Endothelial cell of umbilical vein (primary cell): ENCODE data around the gene ATP12A. TPM values are rescaled to one million over a fixed set of nuclear protein-coding genes. Genes with fewer than 3 reads are reported as not detected.

Experiments
- BruUV-seq: library from RNA; stranded (reverse); fragments of 400-500 nt; replicated peaks from 2 replicates; lab custom pipeline; 2021; lab: Mats Ljungman, UMichigan
- CTCF ChIA-PET: fragments of 300-600, 350-600 bp; sonication (Branson Sonifier 250); formaldehyde crosslinking; loops from one replicate; lab custom pipeline; 2021; ENCODE audit warnings: antibody characterized with exemption, inconsistent platforms; lab: Charles Lee
- POLR2A ChIA-PET: fragments of 300-600, 350-600 bp; sonication (Branson Sonifier 250); formaldehyde crosslinking; loops from one replicate; lab custom pipeline; 2021; ENCODE audit warnings: antibody characterized with exemption, inconsistent platforms; lab: Charles Lee
- DNase-seq: peaks from one replicate; pipeline ENCODE4 v3.0.0-alpha.2; 2011; ENCODE audit warnings: low read depth, low spot score
- FAIRE-seq: peaks from 2 replicates; lab custom pipeline; 2011; peaks lifted over from hg19 to GRCh38; lab: Jason Lieb, UNC
- H2AFZ ChIP-seq: 2 replicates; pipeline ENCODE4 v1.6.0; 2012; ENCODE audit warnings: low read depth, low read length, control low read depth, inconsistent platforms
- H3K27ac ChIP-seq: 2 replicates; pipeline ENCODE4 v1.5.1; 2011; ENCODE audit warnings: low read depth, mild to moderate bottlenecking, control low read depth, low read length, moderate library complexity; ENCODE audit not compliant: insufficient read depth
- H3K27me3 ChIP-seq, 2 experiments: 2 replicates each; pipeline versions ENCODE4 v1.6.0 to v1.6.1; 2011; ENCODE audit warnings: low read length in 2 of 2, mixed read lengths in 1 of 2; ENCODE audit not compliant: control insufficient read depth in 2 of 2, insufficient read depth in 2 of 2
- H3K36me3 ChIP-seq, 2 experiments: 2 replicates in 1 of 2; 3 replicates in 1 of 2; pipeline ENCODE4 v1.5.1; 2011; ENCODE audit warnings: low read length in 2 of 2, mild to moderate bottlenecking in 1 of 2, moderate library complexity in 1 of 2; ENCODE audit not compliant: control insufficient read depth in 2 of 2, insufficient read depth in 2 of 2; ENCODE audit errors: extremely low read depth in 1 of 2
- H3K4me1 ChIP-seq: 3 replicates; pipeline ENCODE4 v1.5.1; 2011; ENCODE audit warnings: mild to moderate bottlenecking, low read length; ENCODE audit not compliant: control insufficient read depth, insufficient read depth; ENCODE audit errors: extremely low read depth
- H3K4me2 ChIP-seq: 2 replicates; pipeline ENCODE4 v1.6.1; 2011; ENCODE audit warnings: low read length, control low read depth, mixed read lengths; ENCODE audit not compliant: insufficient read depth
- H3K4me3 ChIP-seq, 3 experiments: fragments of 200-600 bp in 1 of 3; sonication (generic), shearing (Covaris generic) in 1 of 3; replicated peaks in 1 of 3; 2 replicates each; pipeline ENCODE4 v1.5.1; 2011 to 2016; ENCODE audit warnings: control low read depth in 3 of 3, low read length in 3 of 3, mild to moderate bottlenecking in 2 of 3, inconsistent platforms in 1 of 3, low read depth in 1 of 3, moderate library complexity in 1 of 3; ENCODE audit not compliant: insufficient read depth in 1 of 3
- H3K79me2 ChIP-seq: 2 replicates; pipeline ENCODE4 v1.6.0; 2012; ENCODE audit warnings: low read length, inconsistent platforms; ENCODE audit not compliant: control insufficient read depth, insufficient read depth
- H3K9ac ChIP-seq: replicated peaks from 2 replicates; pipeline ENCODE3; 2011; ENCODE audit warnings: low read length, control low read depth; ENCODE audit not compliant: insufficient read depth; ENCODE audit errors: extremely low read depth
- H3K9me1 ChIP-seq: replicated peaks from 3 replicates; pipeline ENCODE4 v1.6.0; 2011; ENCODE audit warnings: mild to moderate bottlenecking, low read length; ENCODE audit not compliant: control insufficient read depth, insufficient read depth; ENCODE audit errors: extremely low read depth
- H3K9me3 ChIP-seq: replicated peaks from 2 replicates; pipeline ENCODE4 v1.5.1; 2012; ENCODE audit warnings: low read length, inconsistent platforms; ENCODE audit not compliant: control insufficient read depth, insufficient read depth
- H4K20me1 ChIP-seq: replicated peaks from 2 replicates; pipeline ENCODE3; 2011; ENCODE audit warnings: mild to moderate bottlenecking, low read length; ENCODE audit not compliant: control insufficient read depth, insufficient read depth; ENCODE audit errors: extremely low read depth
- FOS ChIP-seq: IDR thresholded peaks from 2 replicates; pipeline ENCODE4 v1.6.1; 2011; ENCODE audit warnings: mild to moderate bottlenecking, low read length, moderate library complexity, borderline replicate concordance; ENCODE audit not compliant: insufficient read depth
- GATA2 ChIP-seq: IDR thresholded peaks from 2 replicates; pipeline ENCODE4 v1.7.0; 2011; ENCODE audit warnings: low read depth, mild to moderate bottlenecking, moderate library complexity, mixed read lengths, low read length; ENCODE audit not compliant: insufficient read length, insufficient read depth
- JUN ChIP-seq: IDR thresholded peaks from 2 replicates; pipeline ENCODE4 v1.6.1; 2011; ENCODE audit warnings: borderline replicate concordance, low read depth; ENCODE audit not compliant: insufficient read length, insufficient read depth
- MYC ChIP-seq: IDR thresholded peaks from one replicate; pipeline ENCODE4 v1.6.1; 2011; ENCODE audit warnings: mild to moderate bottlenecking, low read depth, low read length
- POLR2AphosphoS5 ChIP-seq: IDR thresholded peaks from 2 replicates; pipeline ENCODE4 v1.6.1; 2012; ENCODE audit warnings: low read depth, mild to moderate bottlenecking, control low read depth, low read length, moderate library complexity; ENCODE audit not compliant: insufficient read depth
- dilution Hi-C: fragments of 300-500 bp; cut with MboI; formaldehyde crosslinking; loops from one replicate; pipeline ENCODE4 v1.15.0; 2019; ENCODE audit warnings: low sequenced_read_pairs; ENCODE audit not compliant: extremely low pct_ligation_motif_present
- intact Hi-C: fragments of 100-400 bp; cut with micrococcal nuclease; formaldehyde crosslinking; loops from one replicate; pipeline ENCODE4 v1.10.0; 2022
- polyA plus RNA-seq, 4 experiments: library from polyadenylated mRNA; depleted of rRNA in 3 of 4; stranded (reverse) in 3 of 4; unstranded in 1 of 4; fragments of >200 nt; gene quantifications; 2 replicates each; pipeline versions ENCODE4 v1.2.1 to v1.2.3, GENCODE V29; 2011 to 2012; ENCODE audit warnings: missing spikeins in 1 of 4
- total RNA-seq: library from RNA; stranded (reverse); gene quantifications from 2 replicates; pipeline ENCODE4 v1.2.3, GENCODE V29; 2021
- TF ChIP-seq, protein P1 (sequence below): IDR thresholded peaks from 2 replicates; pipeline ENCODE4 v1.6.1; 2011; ENCODE audit not compliant: insufficient read depth, insufficient read length
- TF ChIP-seq, protein P2 (sequence below), 2 donors: IDR thresholded peaks; 1 replicate in 1 of 2; 2 replicates in 1 of 2; pipeline ENCODE4 v1.5.1; 2011; ENCODE audit warnings: low read length in 2 of 2, mild to moderate bottlenecking in 2 of 2, moderate library complexity in 2 of 2, control low read depth in 1 of 2, inconsistent platforms in 1 of 2, low read depth in 1 of 2; ENCODE audit not compliant: insufficient read depth in 1 of 2; ENCODE audit errors: extremely low read depth in 1 of 2

Gene ATP12A
- total and polyA plus RNA-seq, 2 donors (not counting 3 experiments of a cell fraction or from before 2014, with no cell fraction given), result not detected

DNA sequence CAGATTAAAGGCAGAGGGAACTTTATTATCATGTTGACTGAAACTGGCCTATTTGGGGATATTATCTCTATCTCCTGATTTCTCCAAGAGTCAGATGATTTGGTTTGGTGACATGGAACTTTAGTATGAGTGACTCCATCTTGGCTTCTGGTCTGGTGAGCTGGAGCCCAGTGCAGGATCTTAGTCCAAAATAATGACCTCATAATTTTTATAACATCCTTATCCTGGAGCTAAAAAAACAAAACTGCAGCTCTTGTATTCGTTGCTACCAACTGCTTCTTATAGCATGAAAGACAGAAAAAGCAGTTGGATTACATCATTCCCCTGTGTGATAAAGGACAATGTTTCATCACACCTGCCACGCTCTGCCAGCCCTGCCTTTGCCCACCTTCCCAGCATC is 44.5 kb downstream of the ATP12A start:
- Histone ChIP-seq H3K9me1 (no peaks in the 10 kb centered on the region), H3K9me3 (no peaks in the 10 kb centered on the region), H3K4me1 (no peaks in the 10 kb centered on the region), H3K4me2 (no peak overlapping the region), H3K79me2 (no peaks in the 10 kb centered on the region), H3K27ac (no peak overlapping the region), H2AFZ (no peak overlapping the region), H3K36me3 (no peaks in the 10 kb centered on the region), H3K4me3 (no peak overlapping the region), H3K27me3 (peaks cover 0 to 2% of the 10 kb centered on the region in 2 experiments), H4K20me1 (no peaks in the 10 kb centered on the region), H3K9ac (no peak overlapping the region)
- DNase-seq, result no peak
- dilution Hi-C loops, result no loop called here
- no TSS peak for BruUV-seq
- POLR2A ChIA-PET, result no interaction called here
- CTCF ChIA-PET, result interaction anchor here (5.9 kb wide), 1 partner anchor 31 kb away, joined by 43 read pairs; no protein-coding TSS in a partner anchor
- FAIRE-seq, result no peak
- no peak for TF ChIP-seq MYC
- TF ChIP-seq JUN, result no peak
- TF ChIP-seq, protein P1, sequence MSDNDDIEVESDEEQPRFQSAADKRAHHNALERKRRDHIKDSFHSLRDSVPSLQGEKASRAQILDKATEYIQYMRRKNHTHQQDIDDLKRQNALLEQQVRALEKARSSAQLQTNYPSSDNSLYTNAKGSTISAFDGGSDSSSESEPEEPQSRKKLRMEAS, result no peak
- intact Hi-C loops, result loop anchor here (5.0 kb wide), 1 partner anchor 142 kb away; no protein-coding TSS in a partner anchor

DNA sequence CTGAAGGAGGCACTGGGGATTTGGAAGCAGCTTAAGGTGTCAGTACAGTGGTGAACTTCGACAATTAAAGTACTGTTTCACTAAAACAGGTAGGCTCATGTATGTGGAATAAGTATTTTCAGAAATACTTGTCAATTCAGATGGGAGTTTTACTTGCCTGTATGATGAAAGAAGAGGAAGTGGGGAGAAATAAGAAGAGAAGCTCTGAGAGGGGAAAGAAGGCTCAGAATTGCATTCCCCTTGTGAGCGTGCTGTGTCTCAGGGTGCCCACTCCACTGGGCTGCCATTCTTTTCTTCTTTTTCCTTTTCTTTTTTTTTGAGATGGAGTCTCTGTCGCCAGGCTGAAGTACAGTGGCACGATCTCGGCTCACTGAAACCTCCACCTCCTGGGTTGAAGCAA is 45.2 kb downstream of the ATP12A start:
- BruUV-seq, result no TSS peak
- H4K20me1 ChIP-seq, result no peaks in the 10 kb centered on the region
- dilution Hi-C loops, result no loop called here
- H3K4me2 ChIP-seq, result no peak overlapping the region
- H3K27me3 ChIP-seq, result peaks cover 0 to 2% of the 10 kb centered on the region in 2 experiments
- intact Hi-C loops, result loop anchor here (5.0 kb wide), 1 partner anchor 143 kb away; no protein-coding TSS in a partner anchor
- no peak overlapping the region for H3K9ac ChIP-seq
- CTCF ChIA-PET, result interaction anchor here (5.9 kb wide), 1 partner anchor 32 kb away, joined by 43 read pairs; no protein-coding TSS in a partner anchor
- no peak overlapping the region for H2AFZ ChIP-seq
- no peaks in the 10 kb centered on the region for H3K9me1 ChIP-seq
- no peak overlapping the region for H3K4me3 ChIP-seq
- H3K27ac ChIP-seq, result no peak overlapping the region
- DNase-seq, result no peak
- no peaks in the 10 kb centered on the region for H3K4me1 ChIP-seq
- no peak for FAIRE-seq
- H3K9me3 ChIP-seq, result no peaks in the 10 kb centered on the region
- POLR2A ChIA-PET, result no interaction called here
- H3K79me2 ChIP-seq, result no peaks in the 10 kb centered on the region
- TF ChIP-seq MYC (no peak), GATA2 (no peak), POLR2AphosphoS5 (no peak), FOS (no peak)
- TF ChIP-seq, protein P2, sequence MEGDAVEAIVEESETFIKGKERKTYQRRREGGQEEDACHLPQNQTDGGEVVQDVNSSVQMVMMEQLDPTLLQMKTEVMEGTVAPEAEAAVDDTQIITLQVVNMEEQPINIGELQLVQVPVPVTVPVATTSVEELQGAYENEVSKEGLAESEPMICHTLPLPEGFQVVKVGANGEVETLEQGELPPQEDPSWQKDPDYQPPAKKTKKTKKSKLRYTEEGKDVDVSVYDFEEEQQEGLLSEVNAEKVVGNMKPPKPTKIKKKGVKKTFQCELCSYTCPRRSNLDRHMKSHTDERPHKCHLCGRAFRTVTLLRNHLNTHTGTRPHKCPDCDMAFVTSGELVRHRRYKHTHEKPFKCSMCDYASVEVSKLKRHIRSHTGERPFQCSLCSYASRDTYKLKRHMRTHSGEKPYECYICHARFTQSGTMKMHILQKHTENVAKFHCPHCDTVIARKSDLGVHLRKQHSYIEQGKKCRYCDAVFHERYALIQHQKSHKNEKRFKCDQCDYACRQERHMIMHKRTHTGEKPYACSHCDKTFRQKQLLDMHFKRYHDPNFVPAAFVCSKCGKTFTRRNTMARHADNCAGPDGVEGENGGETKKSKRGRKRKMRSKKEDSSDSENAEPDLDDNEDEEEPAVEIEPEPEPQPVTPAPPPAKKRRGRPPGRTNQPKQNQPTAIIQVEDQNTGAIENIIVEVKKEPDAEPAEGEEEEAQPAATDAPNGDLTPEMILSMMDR (IDR thresholded peaks at IDR 0.05; ENCODE audit: extremely low read depth in 1 of 2, insufficient read depth in 1 of 2, low read depth in 1 of 2, low read length in 2 of 2), result no peak
- TF ChIP-seq, protein P1, result no peak
- no peaks in the 10 kb centered on the region for H3K36me3 ChIP-seq
